ENCODE data around the gene KIF2A.

KIF2A gene

GRCh38 chr5:62328772-62329491 is 22.9 kb downstream of the KIF2A start:
- DNase-seq (ENCODE audit: low read depth) = no peak

GRCh38 chr5:62330302-62330701 is 24.3 kb downstream of the KIF2A start:
- no peak for DNase-seq (ENCODE audit: low read depth)

- no peak for DNase-seq (ENCODE audit: low read depth)
Observed at GRCh38 chr5:62331921-62332320, 25.9 kb downstream of the KIF2A start.

GRCh38 chr5:62333250-62333794 is 27.3 kb downstream of the KIF2A start:
- DNase-seq (ENCODE audit: low read depth) = no peak

- DNase-seq (ENCODE audit: low read depth) = no peak
Observed at GRCh38 chr5:62334082-62334481, 28.1 kb downstream of the KIF2A start.

GRCh38 chr5:62340392-62340791 is 34.4 kb downstream of the KIF2A start:
- DNase-seq (ENCODE audit: low read depth) = no peak

- no peak for DNase-seq (ENCODE audit: low read depth)
Observed at GRCh38 chr5:62340979-62341378, 35.0 kb downstream of the KIF2A start.

GRCh38 chr5:62341783-62342475 is 35.9 kb downstream of the KIF2A start:
- DNase-seq (ENCODE audit: low read depth) = no peak

- no peak for DNase-seq (ENCODE audit: low read depth)
Observed at GRCh38 chr5:62342476-62342837, 36.5 kb downstream of the KIF2A start.

- DNase-seq (ENCODE audit: low read depth) = no peak
Observed at GRCh38 chr5:62343428-62343827, 37.4 kb downstream of the KIF2A start.

- no peak for DNase-seq (ENCODE audit: low read depth)
Observed at GRCh38 chr5:62346748-62347147, 40.7 kb downstream of the KIF2A start.

- DNase-seq (ENCODE audit: low read depth) = no peak
Observed at GRCh38 chr5:62347928-62348327, 41.9 kb downstream of the KIF2A start.

GRCh38 chr5:62348723-62349481 is 42.9 kb downstream of the KIF2A start:
- DNase-seq (ENCODE audit: low read depth) = no peak

- no peak for DNase-seq (ENCODE audit: low read depth)
Observed at GRCh38 chr5:62354028-62354874, 48.2 kb downstream of the KIF2A start.

- no peak for DNase-seq (ENCODE audit: low read depth)
Observed at GRCh38 chr5:62362701-62363100, 56.7 kb downstream of the KIF2A start.

GRCh38 chr5:62369039-62369438 is 63.0 kb downstream of the KIF2A start:
- DNase-seq (ENCODE audit: low read depth) = no peak

GRCh38 chr5:62371409-62371808 is 65.4 kb downstream of the KIF2A start:
- no peak for DNase-seq (ENCODE audit: low read depth)

- no peak for DNase-seq (ENCODE audit: low read depth)
Observed at GRCh38 chr5:62372600-62372999, 66.6 kb downstream of the KIF2A start.

- DNase-seq (ENCODE audit: low read depth) = no peak
Observed at GRCh38 chr5:62373382-62373781, 67.4 kb downstream of the KIF2A start.

GRCh38 chr5:62374090-62374489 is 68.1 kb downstream of the KIF2A start:
- no peak for DNase-seq (ENCODE audit: low read depth)

GRCh38 chr5:62375627-62376026 is 69.6 kb downstream of the KIF2A start:
- no peak for DNase-seq (ENCODE audit: low read depth)

GRCh38 chr5:62376064-62376463 is 70.1 kb downstream of the KIF2A start:
- no peak for DNase-seq (ENCODE audit: low read depth)

All from activated T-cell treated with anti-CD3 and anti-CD28 coated beads for 24 hours (primary cell).